ENCODE data around the gene GPR17.

GPR17 gene

DNA sequence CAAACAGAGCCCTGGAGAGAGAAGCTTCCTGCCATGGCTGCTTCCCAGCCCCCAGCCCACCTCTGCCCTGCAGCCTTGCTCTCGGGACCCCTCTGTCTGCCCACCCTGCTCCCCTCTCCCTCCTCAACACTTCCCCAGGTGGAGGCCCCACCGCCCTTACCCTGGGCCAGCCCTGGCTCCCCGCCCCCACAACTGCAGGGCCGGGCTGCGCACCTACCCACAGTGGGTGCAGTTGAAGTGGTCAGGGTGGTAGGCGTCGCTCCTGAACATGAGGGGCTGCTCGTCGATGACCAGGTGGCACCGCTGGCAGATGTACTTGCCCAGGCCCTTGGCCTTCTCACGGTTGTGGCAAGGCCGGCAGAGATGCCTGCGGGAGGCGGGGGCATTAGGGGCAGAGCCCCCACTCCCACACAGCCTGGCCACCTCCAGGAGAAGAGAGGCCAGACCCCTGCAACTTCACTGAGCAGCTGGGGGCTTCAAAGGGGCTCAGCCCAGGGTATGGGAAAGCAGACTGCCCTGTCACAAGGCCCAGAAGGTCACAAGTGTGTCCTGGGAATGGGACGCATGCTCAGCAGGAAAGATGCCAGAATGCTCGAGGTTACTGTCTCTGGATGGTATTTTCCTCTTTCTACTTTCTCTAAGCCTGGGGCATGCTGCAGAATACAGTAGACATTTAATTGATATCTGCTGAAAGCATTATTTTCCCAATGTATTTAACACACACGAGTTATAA is 3.1 kb upstream of the GPR17 start:
- DNase-seq: no peak

- no peak for DNase-seq
Observed at GRCh38 chr2:127643439-127644065, 2.4 kb upstream of the GPR17 start.

GRCh38 chr2:127644066-127645025 is 1.6 kb upstream of the GPR17 start:
- no peak for DNase-seq

- DNase-seq: no peak
Observed at GRCh38 chr2:127645026-127645394, 943 bp upstream of the GPR17 start.

GRCh38 chr2:127646487-127647241 is 711 bp downstream of the GPR17 start:
- DNase-seq: no peak

- no peak for DNase-seq
Observed at GRCh38 chr2:127647242-127648190, 1.6 kb downstream of the GPR17 start.

DNA sequence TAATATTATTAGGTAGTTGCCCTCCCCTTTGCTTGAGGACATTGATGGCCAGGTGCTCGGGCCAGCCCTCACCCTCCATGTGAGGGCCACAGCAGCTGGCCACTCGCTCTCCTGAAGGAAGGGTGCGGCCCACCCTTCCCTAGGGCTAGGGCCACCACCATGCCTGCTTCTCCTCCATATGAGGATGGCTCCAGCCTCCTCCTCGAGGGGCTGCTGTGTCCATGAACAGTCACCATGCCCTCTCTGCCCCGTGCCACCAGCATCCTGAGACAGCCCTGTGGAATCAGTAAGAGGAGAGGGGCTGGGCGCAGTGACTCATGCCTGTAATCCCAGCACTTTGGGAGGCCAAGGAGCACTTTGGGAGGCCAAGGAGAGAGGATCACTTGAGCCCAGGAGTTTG is 2.4 kb downstream of the GPR17 start:
- DNase-seq: no peak

GRCh38 chr2:127649100-127649611 is 3.2 kb downstream of the GPR17 start:
- no peak for DNase-seq

GRCh38 chr2:127649684-127650040 is 3.7 kb downstream of the GPR17 start:
- DNase-seq: peak; percentile 85

DNA sequence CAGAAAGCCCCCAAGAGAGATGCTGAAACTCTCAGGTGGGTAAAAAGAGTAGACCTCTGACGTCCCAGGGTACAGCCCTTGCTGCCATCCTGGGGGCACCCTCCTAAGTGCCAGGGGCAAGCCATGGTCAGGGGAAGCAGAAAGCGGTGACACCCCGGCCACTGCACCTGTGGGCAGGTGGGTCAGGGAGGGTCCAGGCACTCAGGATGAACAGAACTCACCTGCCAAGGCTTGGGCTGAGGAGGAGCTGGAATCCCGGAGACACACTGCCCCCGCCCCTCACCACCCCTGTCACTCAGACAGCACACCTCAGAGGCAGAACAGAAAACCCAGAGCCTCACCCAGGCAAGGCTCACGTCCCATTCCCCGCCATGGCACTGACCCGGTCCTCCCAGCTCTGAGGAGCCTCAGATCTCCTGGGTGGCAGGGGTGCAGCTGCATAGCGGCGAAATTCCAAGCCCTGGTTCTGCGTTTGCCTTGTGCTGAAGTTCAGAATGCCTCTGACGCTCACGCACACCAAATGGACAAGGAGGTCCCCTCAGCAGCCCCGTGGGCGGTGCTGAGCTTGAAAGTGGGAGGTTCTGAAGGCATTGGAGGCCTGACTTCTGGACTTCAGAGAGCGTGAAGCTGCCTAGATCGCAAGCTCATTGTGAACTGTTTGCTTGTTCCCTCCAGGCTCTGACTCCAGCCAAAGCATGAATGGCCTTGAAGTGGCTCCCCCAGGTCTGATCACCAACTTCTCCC is 4.3 kb downstream of the GPR17 start:
- DNase-seq: no peak

- no peak for DNase-seq
Observed at GRCh38 chr2:127650785-127651380, 4.9 kb downstream of the GPR17 start.

- DNase-seq: no peak
Observed at GRCh38 chr2:127651381-127651809, 5.4 kb downstream of the GPR17 start.

DNA sequence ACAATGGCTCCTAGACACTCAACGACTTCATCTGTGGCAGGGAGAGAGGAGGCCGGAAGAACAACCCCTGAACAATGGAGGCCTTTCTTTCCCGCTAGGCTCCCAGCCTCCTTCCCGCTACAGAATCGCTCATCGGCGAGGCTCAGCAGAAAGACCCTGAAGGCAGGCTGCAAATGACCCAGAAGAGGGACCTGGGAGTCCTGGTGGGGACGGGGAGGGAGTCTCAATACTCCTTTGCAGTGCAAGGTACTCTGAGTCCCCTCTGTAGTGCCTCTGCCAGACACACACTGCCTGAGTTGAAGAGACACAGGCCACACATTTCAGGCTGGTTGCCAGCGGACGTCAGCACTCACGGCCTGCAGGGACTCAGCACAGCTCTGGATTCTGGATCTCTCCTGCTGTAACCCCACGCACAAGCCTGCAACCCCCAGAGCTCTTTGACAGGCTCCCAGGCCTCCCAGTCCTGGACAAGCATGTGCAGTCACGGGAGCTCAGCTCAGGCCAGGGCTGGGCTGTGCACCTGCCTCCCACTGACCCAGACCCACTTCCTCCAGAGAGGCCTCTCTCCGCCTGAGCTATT is 6.1 kb downstream of the GPR17 start:
- DNase-seq: no peak

DNA sequence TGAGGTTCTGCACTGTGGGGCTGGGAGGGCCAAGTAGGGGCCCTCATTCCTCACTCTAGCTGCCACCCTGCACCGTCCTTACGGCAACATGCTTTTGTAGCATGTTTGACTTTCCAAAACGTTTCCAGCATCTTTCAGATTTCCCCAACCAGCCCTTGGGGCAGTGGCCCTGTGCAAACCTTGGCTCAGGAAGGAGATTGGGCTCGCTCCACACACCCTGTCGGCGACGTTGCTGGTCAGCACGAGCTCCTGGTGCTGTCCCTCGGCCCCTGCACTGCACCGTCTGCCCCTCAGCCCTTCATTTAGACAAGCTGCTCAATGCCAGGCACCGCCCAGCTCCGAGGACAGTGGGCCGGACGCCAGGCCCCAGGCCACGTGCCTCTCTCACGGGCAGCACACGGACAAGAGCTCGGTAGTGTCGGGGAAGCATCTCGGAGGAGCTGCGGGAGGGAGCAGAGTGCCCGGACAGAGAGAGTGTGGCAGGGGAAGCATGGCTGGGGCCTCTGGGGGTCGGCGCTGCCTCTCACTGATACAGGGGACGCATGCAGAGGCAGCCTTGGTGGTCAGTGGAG is 6.9 kb downstream of the GPR17 start:
- DNase-seq: no peak

GRCh38 chr2:127653421-127654083 is 7.6 kb downstream of the GPR17 start:
- DNase-seq: no peak

GRCh38 chr2:127654084-127654837 is 8.3 kb downstream of the GPR17 start:
- DNase-seq: no peak

DNA sequence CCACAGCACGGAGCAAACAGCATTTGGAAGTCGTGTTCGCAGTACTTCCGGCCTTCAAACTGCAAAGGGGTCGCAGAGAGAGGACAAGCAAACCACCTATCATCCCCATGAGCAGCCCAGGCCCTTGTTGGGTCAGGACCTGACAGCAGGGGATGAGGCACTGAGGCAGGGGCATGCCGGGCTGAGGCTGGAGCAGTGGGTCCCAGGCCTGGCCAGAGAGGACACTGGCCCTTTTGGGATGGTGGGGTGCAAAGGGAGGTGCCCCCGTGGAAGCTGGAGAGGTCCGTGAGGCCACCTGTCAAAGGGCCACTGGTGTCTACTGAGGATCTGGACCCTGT is 8.9 kb downstream of the GPR17 start:
- no peak for DNase-seq

Measured in activated CD4-positive, alpha-beta T cell treated with anti-CD3 and anti-CD28 coated beads, Interleukin-10, Interleukin-2, amounts not matched to agents 100 ng/mL and 50 ng/mL, durations not matched to agents 16 hours and 8 hours (primary cell).